Nephron progenitor cell (in vitro differentiated cells): ENCODE data around the gene ADRA2A.

Source experiments
- DNase-seq: peaks from one replicate; pipeline ENCODE4 v3.0.0; 2021
- H3K27ac Mint-ChIP-seq: 2 replicates; pipeline ENCODE4 v1.8.0; 2021; ENCODE audit warnings: mild to moderate bottlenecking, moderate library complexity, mixed read lengths
- H3K27me3 Mint-ChIP-seq: 2 replicates; pipeline ENCODE4 v1.8.0; 2021; ENCODE audit warnings: mild to moderate bottlenecking, low read depth, mixed read lengths; ENCODE audit not compliant: poor library complexity
- H3K36me3 Mint-ChIP-seq: 2 replicates; pipeline ENCODE4 v1.8.0; 2021; ENCODE audit warnings: low read depth, mixed read lengths
- H3K4me1 Mint-ChIP-seq: 2 replicates; pipeline ENCODE4 v1.8.0; 2021; ENCODE audit warnings: mixed read lengths
- H3K4me3 Mint-ChIP-seq: 2 replicates; pipeline ENCODE4 v1.8.0; 2021; ENCODE audit warnings: mild to moderate bottlenecking, moderate library complexity, mixed read lengths
- H3K9me3 Mint-ChIP-seq: 2 replicates; pipeline ENCODE4 v1.8.0; 2021; ENCODE audit warnings: mild to moderate bottlenecking, moderate library complexity, mixed read lengths
- CTCF ChIP-seq: fragments of 200-600 bp; sonication (generic); IDR thresholded peaks from 2 replicates; pipeline ENCODE4 v1.5.0; 2021; ENCODE audit warnings: antibody characterized with exemption

Gene ADRA2A

GRCh38 chr10:111103196-111103840 is 26.5 kb downstream of the ADRA2A start:
- Mint-ChIP-seq H3K27me3 (peaks cover 7% of the 10 kb centered on the region), H3K4me3 (no peak overlapping the region), H3K4me1 (no peaks in the 10 kb centered on the region), H3K9me3 (no peaks in the 10 kb centered on the region), H3K27ac (no peak overlapping the region), H3K36me3 (no peaks in the 10 kb centered on the region)
- no peak for DNase-seq
- no peak for TF ChIP-seq CTCF

GRCh38 chr10:111104811-111105210 is 28.0 kb downstream of the ADRA2A start:
- H3K4me1 Mint-ChIP-seq: no peaks in the 10 kb centered on the region
- H3K36me3 Mint-ChIP-seq: no peaks in the 10 kb centered on the region
- no peaks in the 10 kb centered on the region for H3K9me3 Mint-ChIP-seq
- H3K4me3 Mint-ChIP-seq: no peak overlapping the region
- TF ChIP-seq CTCF: no peak
- DNase-seq: no peak
- H3K27ac Mint-ChIP-seq: no peak overlapping the region
- H3K27me3 Mint-ChIP-seq: peaks cover 11% of the 10 kb centered on the region

GRCh38 chr10:111106081-111106480 is 29.3 kb downstream of the ADRA2A start:
- no peaks in the 10 kb centered on the region for H3K4me1 Mint-ChIP-seq
- H3K36me3 Mint-ChIP-seq: no peaks in the 10 kb centered on the region
- no peaks in the 10 kb centered on the region for H3K9me3 Mint-ChIP-seq
- H3K27ac Mint-ChIP-seq: no peak overlapping the region
- no peak overlapping the region for H3K4me3 Mint-ChIP-seq
- H3K27me3 Mint-ChIP-seq: peaks cover 16% of the 10 kb centered on the region
- TF ChIP-seq CTCF: no peak
- no peak for DNase-seq

- no peak overlapping the region for H3K4me3 Mint-ChIP-seq
- no peak overlapping the region for H3K27ac Mint-ChIP-seq
- no peaks in the 10 kb centered on the region for H3K4me1 Mint-ChIP-seq
- no peak for DNase-seq
- H3K9me3 Mint-ChIP-seq: no peaks in the 10 kb centered on the region
- H3K36me3 Mint-ChIP-seq: no peaks in the 10 kb centered on the region
- H3K27me3 Mint-ChIP-seq: peaks cover 16% of the 10 kb centered on the region
- TF ChIP-seq CTCF: no peak
Measured at GRCh38 chr10:111107023-111107422, 30.2 kb downstream of the ADRA2A start.

- Mint-ChIP-seq H3K27me3 (peaks cover 16% of the 10 kb centered on the region), H3K4me3 (no peak overlapping the region), H3K36me3 (no peaks in the 10 kb centered on the region), H3K9me3 (no peaks in the 10 kb centered on the region), H3K27ac (no peak overlapping the region), H3K4me1 (no peaks in the 10 kb centered on the region)
- no peak for TF ChIP-seq CTCF
- no peak for DNase-seq
Measured at GRCh38 chr10:111107846-111108245, 31.0 kb downstream of the ADRA2A start.

GRCh38 chr10:111108441-111108840 is 31.6 kb downstream of the ADRA2A start:
- no peak for DNase-seq
- no peaks in the 10 kb centered on the region for H3K36me3 Mint-ChIP-seq
- H3K4me1 Mint-ChIP-seq: no peaks in the 10 kb centered on the region
- peaks cover 16% of the 10 kb centered on the region for H3K27me3 Mint-ChIP-seq
- no peak overlapping the region for H3K27ac Mint-ChIP-seq
- H3K4me3 Mint-ChIP-seq: no peak overlapping the region
- no peaks in the 10 kb centered on the region for H3K9me3 Mint-ChIP-seq
- TF ChIP-seq CTCF: no peak
